ENCODE data around the gene NCKAP5. TPM values are rescaled to one million over a fixed set of nuclear protein-coding genes. Genes with fewer than 3 reads are reported as not detected.
"Not testable (repeated sequence)": the region's sequence is repeated elsewhere in the genome, so short reads cannot be mapped to it uniquely, and the experiment has no call there.

The NCKAP5 gene
- polyA plus RNA-seq, 3 donors: not detected

DNA sequence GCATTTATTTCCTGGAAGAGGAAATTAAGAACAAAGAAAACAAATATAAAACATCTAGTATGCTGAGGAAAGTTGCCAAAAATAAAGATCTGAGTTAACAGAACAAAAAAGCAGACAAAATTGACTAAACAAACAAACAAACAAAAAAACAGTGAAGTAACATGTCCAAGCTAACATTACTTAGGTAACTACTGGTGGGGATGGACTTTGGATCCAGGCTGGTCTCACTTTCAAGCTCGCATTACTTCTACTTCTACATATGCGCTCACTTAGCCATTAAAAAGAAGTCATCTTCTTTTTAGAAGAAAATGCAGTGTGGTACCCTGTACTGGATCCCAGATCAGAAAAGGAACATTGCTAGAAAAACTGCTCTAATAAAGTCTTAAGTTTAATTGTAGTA, 358.9 kb downstream of the NCKAP5 start:
- Histone ChIP-seq H3K36me3 (replicated peaks in 1 of 2; ENCODE audit: control insufficient read depth in 1 of 2, insufficient read depth in 2 of 2, low read length in 2 of 2) (no peaks in the 10 kb centered on the region), H3K9ac (ENCODE audit: insufficient read depth, low read length, poor library complexity, severe bottlenecking) (no peak overlapping the region), H3K27ac (ENCODE audit: low read depth in 1 of 2, low read length in 2 of 2) (no peak overlapping the region), H3K4me1 (ENCODE audit: control insufficient read depth in 1 of 2, insufficient read depth in 2 of 2, low read length in 2 of 2) (no peaks in the 10 kb centered on the region), H3K4me2 (replicated peaks; ENCODE audit: extremely low read depth, low read length, poor library complexity, severe bottlenecking) (no peak overlapping the region), H3K4me3 (replicated peaks in 1 of 3; ENCODE audit: low read depth in 2 of 3, low read length in 3 of 3) (no peak overlapping the region), H3K9me3 (replicated peaks in 1 of 2; ENCODE audit: control insufficient read depth in 1 of 2, insufficient read depth in 1 of 2, low read length in 2 of 2) (peaks cover 0 to 7% of the 10 kb centered on the region in 2 donors), H3K79me2 (ENCODE audit: insufficient read depth, low read length) (no peaks in the 10 kb centered on the region), H4K20me1 (ENCODE audit: insufficient read depth, low read length) (no peaks in the 10 kb centered on the region), H2AFZ (ENCODE audit: insufficient read depth, low read depth, low read length, poor library complexity, severe bottlenecking) (no peak overlapping the region), H3K27me3 (ENCODE audit: control insufficient read depth in 2 of 2, insufficient read depth in 2 of 2, low read length in 2 of 2) (no peaks in the 10 kb centered on the region)
- no peaks in the 10 kb centered on the region for H3K4me1 Mint-ChIP-seq
- intact Hi-C loops (cut with micrococcal nuclease): no loop called here
- H3K9me3 Mint-ChIP-seq: peaks cover 1 to 8% (median 6%) of the 10 kb centered on the region in 7 donors
- no peak for DNase-seq
- peaks cover 0 to 1% (median 0%) of the 10 kb centered on the region in 3 donors for H3K27me3 Mint-ChIP-seq (ENCODE audit: low read depth in 3 of 3)
- TF ChIP-seq, protein P1, sequence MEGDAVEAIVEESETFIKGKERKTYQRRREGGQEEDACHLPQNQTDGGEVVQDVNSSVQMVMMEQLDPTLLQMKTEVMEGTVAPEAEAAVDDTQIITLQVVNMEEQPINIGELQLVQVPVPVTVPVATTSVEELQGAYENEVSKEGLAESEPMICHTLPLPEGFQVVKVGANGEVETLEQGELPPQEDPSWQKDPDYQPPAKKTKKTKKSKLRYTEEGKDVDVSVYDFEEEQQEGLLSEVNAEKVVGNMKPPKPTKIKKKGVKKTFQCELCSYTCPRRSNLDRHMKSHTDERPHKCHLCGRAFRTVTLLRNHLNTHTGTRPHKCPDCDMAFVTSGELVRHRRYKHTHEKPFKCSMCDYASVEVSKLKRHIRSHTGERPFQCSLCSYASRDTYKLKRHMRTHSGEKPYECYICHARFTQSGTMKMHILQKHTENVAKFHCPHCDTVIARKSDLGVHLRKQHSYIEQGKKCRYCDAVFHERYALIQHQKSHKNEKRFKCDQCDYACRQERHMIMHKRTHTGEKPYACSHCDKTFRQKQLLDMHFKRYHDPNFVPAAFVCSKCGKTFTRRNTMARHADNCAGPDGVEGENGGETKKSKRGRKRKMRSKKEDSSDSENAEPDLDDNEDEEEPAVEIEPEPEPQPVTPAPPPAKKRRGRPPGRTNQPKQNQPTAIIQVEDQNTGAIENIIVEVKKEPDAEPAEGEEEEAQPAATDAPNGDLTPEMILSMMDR (IDR thresholded peaks at IDR 0.05): no peak
- no peak overlapping the region for H3K4me3 Mint-ChIP-seq
- H3K27ac Mint-ChIP-seq: no peak overlapping the region
- no CpG with 5 or more reads among the region's 2 CpGs for WGBS (ENCODE audit: insufficient coverage)
- no peaks in the 10 kb centered on the region for H3K36me3 Mint-ChIP-seq

DNA sequence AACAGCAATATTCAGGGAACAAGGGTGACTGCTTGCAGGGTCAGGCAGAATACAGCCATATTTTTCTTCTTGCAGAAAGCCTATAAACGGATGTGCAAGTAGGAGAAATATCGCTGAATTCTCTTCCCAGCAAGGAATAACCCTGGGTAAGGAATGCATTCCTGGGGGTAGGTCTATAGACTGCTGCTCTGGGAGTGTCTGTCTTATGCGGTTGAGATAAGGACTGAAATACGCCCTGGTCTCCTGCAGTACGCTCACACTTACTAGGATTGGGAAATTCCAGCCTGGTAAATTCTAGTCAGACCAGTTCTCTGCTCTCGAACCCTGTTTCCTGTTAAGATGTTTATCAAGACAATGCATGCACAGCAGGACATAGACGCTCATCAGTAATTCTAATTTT, 361.6 kb downstream of the NCKAP5 start:
- WGBS (ENCODE audit: insufficient coverage): 90% methylated on average over 5 of the region's 7 CpGs
- H3K36me3 Mint-ChIP-seq: not testable (repeated sequence)

More for the DNA sequence above, 361.6 kb downstream of the NCKAP5 start:
- H3K27me3 ChIP-seq (ENCODE audit: control insufficient read depth in 2 of 2, insufficient read depth in 2 of 2, low read length in 2 of 2); H3K4me1 Mint-ChIP-seq; intact Hi-C loops (cut with micrococcal nuclease); H3K36me3 ChIP-seq (replicated peaks in 1 of 2; ENCODE audit: control insufficient read depth in 1 of 2, insufficient read depth in 2 of 2, low read length in 2 of 2); H3K9ac ChIP-seq (ENCODE audit: insufficient read depth, low read length, poor library complexity, severe bottlenecking); H3K9me3 ChIP-seq (replicated peaks in 1 of 2; ENCODE audit: control insufficient read depth in 1 of 2, insufficient read depth in 1 of 2, low read length in 2 of 2); H3K79me2 ChIP-seq (ENCODE audit: insufficient read depth, low read length); H3K27me3 Mint-ChIP-seq (ENCODE audit: low read depth in 3 of 3); H3K4me3 Mint-ChIP-seq; H3K27ac Mint-ChIP-seq; DNase-seq; H3K4me1 ChIP-seq (ENCODE audit: control insufficient read depth in 1 of 2, insufficient read depth in 2 of 2, low read length in 2 of 2); H3K4me2 ChIP-seq (replicated peaks; ENCODE audit: extremely low read depth, low read length, poor library complexity, severe bottlenecking); H4K20me1 ChIP-seq (ENCODE audit: insufficient read depth, low read length); H2AFZ ChIP-seq (ENCODE audit: insufficient read depth, low read depth, low read length, poor library complexity, severe bottlenecking); H3K27ac ChIP-seq (ENCODE audit: low read depth in 1 of 2, low read length in 2 of 2); H3K4me3 ChIP-seq (replicated peaks in 1 of 3; ENCODE audit: low read depth in 2 of 3, low read length in 3 of 3): not testable (repeated sequence)
- H3K9me3 Mint-ChIP-seq: peaks cover 1 to 12% (median 7%) of the 10 kb centered on the region in 7 donors
